HCT116 (cell line): ENCODE measurements around the gene DOCK1. TPM values are rescaled to one million over a fixed set of nuclear protein-coding genes. Genes with fewer than 3 reads are reported as not detected.

Experiments
- ATAC-seq: fragments of 200-7000 bp; cut with Tn5 transposase; 2 replicates; pipeline ENCODE4 v1.9.1; 2020; ENCODE audit warnings: mild to moderate bottlenecking, moderate library complexity
- BruUV-seq: library from RNA; stranded (reverse); fragments of 400-500 nt; replicated peaks from 2 replicates; lab custom pipeline; 2021; lab: Mats Ljungman, UMichigan
- CTCF ChIA-PET: fragments of 300-600 bp; sonication (Branson Sonifier 250); formaldehyde crosslinking; loops from one replicate; lab custom pipeline; 2021; ENCODE audit warnings: antibody characterized with exemption; lab: Charles Lee
- POLR2A ChIA-PET: fragments of 300-600, 350-600 bp; sonication (Branson Sonifier 250); formaldehyde crosslinking; loops from one replicate; lab custom pipeline; 2021; ENCODE audit warnings: antibody characterized with exemption; lab: Charles Lee
- RAD21 ChIA-PET, 2 experiments: fragments of 300-600 bp; sonication (Branson Sonifier 250); formaldehyde crosslinking; loops; one replicate each; lab custom pipeline; 2023; ENCODE audit warnings: low total read pairs in 2 of 2; ENCODE audit not compliant: uncharacterized antibody in 2 of 2, unreplicated experiment in 2 of 2, low non-redundant PET in 1 of 2; lab: Charles Lee
- DNase-seq: peaks from one replicate; pipeline ENCODE4 v3.0.0-alpha.2; 2010; ENCODE audit warnings: low read depth, low spot score
- H2AFZ ChIP-seq: fragments of 200-600 bp; shearing (Covaris generic), sonication (generic); 2 replicates; pipeline ENCODE4 v1.6.1; 2017; ENCODE audit warnings: low read depth, mixed run types, mixed read lengths, antibody characterized with exemption, low read length; ENCODE audit not compliant: poor library complexity, severe bottlenecking
- H3K27ac ChIP-seq: 2 replicates; pipeline ENCODE4 v1.5.1; 2012; ENCODE audit warnings: low read depth, low read length
- H3K27me3 ChIP-seq: fragments of 200-600 bp; sonication (generic); 2 replicates; pipeline ENCODE4 v1.6.1; 2016; ENCODE audit warnings: mixed run types, low read length, mixed read lengths; ENCODE audit not compliant: insufficient read depth
- H3K36me3 ChIP-seq, 2 experiments: fragments of 200-500 bp in 1 of 2; fragments of 200-600 bp in 1 of 2; sonication (Bioruptor generic) in 1 of 2; sonication (generic) in 1 of 2; 2 replicates each; pipeline versions ENCODE4 v1.5.1 to v1.6.1; 2014 to 2016; ENCODE audit warnings: low read length in 2 of 2, inconsistent platforms in 1 of 2, mixed read lengths in 1 of 2, mixed run types in 1 of 2; ENCODE audit not compliant: insufficient read depth in 2 of 2, control insufficient read depth in 1 of 2
- H3K4me1 ChIP-seq, 2 experiments: fragments of 200-600 bp in 1 of 2; sonication (generic) in 1 of 2; 2 replicates each; pipeline versions ENCODE4 v1.5.1 to v1.6.1; 2012 to 2017; ENCODE audit warnings: low read length in 2 of 2, inconsistent platforms in 1 of 2, mild to moderate bottlenecking in 1 of 2, mixed read lengths in 1 of 2, mixed run types in 1 of 2, moderate library complexity in 1 of 2; ENCODE audit not compliant: insufficient read depth in 2 of 2, control insufficient read depth in 1 of 2
- H3K4me2 ChIP-seq: fragments of 200-600 bp; sonication (generic); 2 replicates; pipeline ENCODE4 v1.6.1; 2017; ENCODE audit warnings: mixed run types, low read length, mixed read lengths
- H3K4me3 ChIP-seq, 2 experiments: fragments of 200-600 bp in 1 of 2; sonication (generic) in 1 of 2; replicated peaks in 1 of 2; 2 replicates each; pipeline ENCODE4 v1.5.1; 2011 to 2016; ENCODE audit warnings: low read length in 2 of 2, control low read depth in 1 of 2, low read depth in 1 of 2, mild to moderate bottlenecking in 1 of 2, mixed read lengths in 1 of 2, mixed run types in 1 of 2
- H3K79me2 ChIP-seq: fragments of 200-600 bp; sonication (generic); 2 replicates; pipeline ENCODE4 v1.6.1; 2017; ENCODE audit warnings: mild to moderate bottlenecking, mixed run types, low read length, moderate library complexity, mixed read lengths; ENCODE audit not compliant: insufficient read depth
- H3K9ac ChIP-seq: fragments of 200-600 bp; sonication (generic); 2 replicates; pipeline ENCODE4 v1.6.1; 2016; ENCODE audit warnings: low read length, mixed read lengths
- H3K9me2 ChIP-seq: fragments of 200-600 bp; sonication (generic), shearing (Covaris generic); 2 replicates; pipeline ENCODE4 v1.6.1; 2017; ENCODE audit warnings: mixed run types, mild to moderate bottlenecking, moderate library complexity; ENCODE audit not compliant: insufficient read depth
- H3K9me3 ChIP-seq, 2 experiments: fragments of 200-500 bp in 1 of 2; fragments of 200-600 bp in 1 of 2; sonication (Bioruptor generic) in 1 of 2; sonication (generic) in 1 of 2; 2 replicates each; pipeline ENCODE4 v1.6.1; 2014 to 2017; ENCODE audit warnings: low read length in 2 of 2, mixed read lengths in 2 of 2, inconsistent platforms in 1 of 2, low read depth in 1 of 2, mild to moderate bottlenecking in 1 of 2, mixed run types in 1 of 2, moderate library complexity in 1 of 2; ENCODE audit not compliant: control insufficient read depth in 1 of 2, insufficient read depth in 1 of 2
- H4K20me1 ChIP-seq: fragments of 200-600 bp; sonication (generic), shearing (Covaris generic); 2 replicates; pipeline ENCODE4 v1.6.1; 2017; ENCODE audit warnings: mixed run types, mild to moderate bottlenecking, moderate library complexity; ENCODE audit not compliant: insufficient read depth
- EGR1 ChIP-seq: IDR thresholded peaks from 2 replicates; pipeline ENCODE4 v1.6.1; 2012; ENCODE audit warnings: low read depth
- EZH2phosphoT487 ChIP-seq: fragments of 200-600 bp; IDR thresholded peaks from 2 replicates; pipeline ENCODE4 v1.6.1; 2018; ENCODE audit warnings: antibody characterized with exemption, borderline replicate concordance
- FOSL1 ChIP-seq: IDR thresholded peaks from 2 replicates; pipeline ENCODE4 v1.6.1; 2012; ENCODE audit warnings: low read depth
- POLR2AphosphoS5 ChIP-seq: IDR thresholded peaks from 2 replicates; pipeline ENCODE4 v1.6.1; 2011; ENCODE audit warnings: mild to moderate bottlenecking, low read depth, low read length, moderate library complexity
- REST ChIP-seq: IDR thresholded peaks from 2 replicates; pipeline ENCODE4 v1.6.1; 2012; ENCODE audit warnings: low read depth
- ZNF274 ChIP-seq: fragments of 200-500 bp; sonication (Bioruptor generic); IDR thresholded peaks from 2 replicates; pipeline ENCODE4 v1.6.1; 2014; ENCODE audit warnings: mild to moderate bottlenecking, low read depth, low read length, inconsistent platforms
- intact Hi-C: fragments of 100-400 bp; cut with micrococcal nuclease; formaldehyde crosslinking; loops from 2 replicates; pipeline ENCODE4 v1.10.0; 2022
- total RNA-seq: library from RNA; stranded (reverse); gene quantifications from one replicate; pipeline ENCODE4 v1.2.1, GENCODE V29; 2021; ENCODE audit not compliant: unreplicated experiment
- TF ChIP-seq, protein P1 (sequence below): IDR thresholded peaks from 2 replicates; pipeline ENCODE4 v1.6.1; 2012

The DOCK1 gene
- total RNA-seq, 1 experiment from 2014 or later, result 46.5 TPM

- ChIA-PET CTCF (interaction anchor here (0.8 kb wide), 1 partner anchor 11 kb away, joined by 3 read pairs; no protein-coding TSS in a partner anchor), RAD21 (no interaction called here), POLR2A (no interaction called here)
- Histone ChIP-seq H3K79me2 (no peaks in the 10 kb centered on the region), H3K9me2 (no peaks in the 10 kb centered on the region), H3K4me3 (no peak overlapping the region), H3K27ac (no peak overlapping the region), H3K9ac (no peak overlapping the region), H2AFZ (no peak overlapping the region), H4K20me1 (no peaks in the 10 kb centered on the region), H3K9me3 (no peaks in the 10 kb centered on the region), H3K4me1 (no peaks in the 10 kb centered on the region), H3K4me2 (no peak overlapping the region), H3K36me3 (no peaks in the 10 kb centered on the region), H3K27me3 (no peaks in the 10 kb centered on the region)
- no peak for DNase-seq
- no peak for ATAC-seq
- TF ChIP-seq FOSL1, result no peak
- TF ChIP-seq EZH2phosphoT487, result no peak
- no peak for TF ChIP-seq POLR2AphosphoS5
- TF ChIP-seq EGR1, result no peak
- TF ChIP-seq ZNF274, result no peak
- no peak for TF ChIP-seq REST
- TF ChIP-seq, protein P1, sequence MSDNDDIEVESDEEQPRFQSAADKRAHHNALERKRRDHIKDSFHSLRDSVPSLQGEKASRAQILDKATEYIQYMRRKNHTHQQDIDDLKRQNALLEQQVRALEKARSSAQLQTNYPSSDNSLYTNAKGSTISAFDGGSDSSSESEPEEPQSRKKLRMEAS, result no peak
- no TSS peak for BruUV-seq
- intact Hi-C loops, result no loop called here
Observed at GRCh38 chr10:127343821-127344220, 438.6 kb downstream of the DOCK1 start.
